ENCODE data around the gene PCSK6.

PCSK6 gene

DNA sequence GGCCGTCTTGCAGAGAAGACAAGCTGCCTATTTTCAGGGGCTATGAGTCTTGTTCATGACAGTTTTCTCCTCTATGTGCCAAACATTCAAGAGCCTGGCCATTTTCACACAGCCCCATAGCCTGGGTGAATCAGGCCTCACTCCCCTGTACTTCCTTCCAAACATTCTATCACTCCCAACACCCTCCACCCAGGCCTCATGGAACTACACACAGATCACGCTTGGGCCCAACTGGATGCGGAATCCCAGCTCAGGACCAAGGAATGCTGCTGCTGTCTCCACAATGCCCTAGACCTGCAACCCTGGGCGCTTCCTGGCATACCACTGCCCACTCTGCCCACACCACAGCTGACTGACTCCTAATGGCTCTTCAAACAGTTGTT, 39.4 kb upstream of the PCSK6 start:
- DNase-seq (no peak), ATAC-seq (ENCODE audit: insufficient read depth, low read depth) (no peak)
- no peak overlapping the region for H2AFZ ChIP-seq (ENCODE audit: low read depth, low read length)
- no peak overlapping the region for H3K4me2 ChIP-seq (ENCODE audit: insufficient read depth, low read length)
- no peaks in the 10 kb centered on the region for H3K9me3 ChIP-seq (ENCODE audit: insufficient read depth, low read length, severe bottlenecking)
- H3K9ac ChIP-seq (ENCODE audit: low read depth, low read length) = no peak overlapping the region
- H3K36me3 ChIP-seq (ENCODE audit: insufficient read depth, low read length) = no peaks in the 10 kb centered on the region
- no peaks in the 10 kb centered on the region for H3K27me3 ChIP-seq (ENCODE audit: insufficient read depth, low read length, poor library complexity)
- no peaks in the 10 kb centered on the region for H3K4me1 ChIP-seq (ENCODE audit: insufficient read depth, low read length)
- no peak overlapping the region for H3K27ac ChIP-seq (ENCODE audit: low read length)
- no peak overlapping the region for H3K4me3 ChIP-seq (ENCODE audit: low read depth in 1 of 2, low read length in 2 of 2)
- TF ChIP-seq EZH2 (IDR thresholded peaks at IDR 0.05; ENCODE audit: borderline replicate concordance, low read depth, low read length, severe bottlenecking) = no peak
- TF ChIP-seq, protein P1, sequence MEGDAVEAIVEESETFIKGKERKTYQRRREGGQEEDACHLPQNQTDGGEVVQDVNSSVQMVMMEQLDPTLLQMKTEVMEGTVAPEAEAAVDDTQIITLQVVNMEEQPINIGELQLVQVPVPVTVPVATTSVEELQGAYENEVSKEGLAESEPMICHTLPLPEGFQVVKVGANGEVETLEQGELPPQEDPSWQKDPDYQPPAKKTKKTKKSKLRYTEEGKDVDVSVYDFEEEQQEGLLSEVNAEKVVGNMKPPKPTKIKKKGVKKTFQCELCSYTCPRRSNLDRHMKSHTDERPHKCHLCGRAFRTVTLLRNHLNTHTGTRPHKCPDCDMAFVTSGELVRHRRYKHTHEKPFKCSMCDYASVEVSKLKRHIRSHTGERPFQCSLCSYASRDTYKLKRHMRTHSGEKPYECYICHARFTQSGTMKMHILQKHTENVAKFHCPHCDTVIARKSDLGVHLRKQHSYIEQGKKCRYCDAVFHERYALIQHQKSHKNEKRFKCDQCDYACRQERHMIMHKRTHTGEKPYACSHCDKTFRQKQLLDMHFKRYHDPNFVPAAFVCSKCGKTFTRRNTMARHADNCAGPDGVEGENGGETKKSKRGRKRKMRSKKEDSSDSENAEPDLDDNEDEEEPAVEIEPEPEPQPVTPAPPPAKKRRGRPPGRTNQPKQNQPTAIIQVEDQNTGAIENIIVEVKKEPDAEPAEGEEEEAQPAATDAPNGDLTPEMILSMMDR (IDR thresholded peaks at IDR 0.05; ENCODE audit: borderline replicate concordance, extremely low read depth, low read length, poor library complexity, severe bottlenecking) = no peak
- no peaks in the 10 kb centered on the region for H3K79me2 ChIP-seq (ENCODE audit: insufficient read depth, low read length)
- H4K20me1 ChIP-seq (ENCODE audit: insufficient read depth, low read length) = no peaks in the 10 kb centered on the region

DNA sequence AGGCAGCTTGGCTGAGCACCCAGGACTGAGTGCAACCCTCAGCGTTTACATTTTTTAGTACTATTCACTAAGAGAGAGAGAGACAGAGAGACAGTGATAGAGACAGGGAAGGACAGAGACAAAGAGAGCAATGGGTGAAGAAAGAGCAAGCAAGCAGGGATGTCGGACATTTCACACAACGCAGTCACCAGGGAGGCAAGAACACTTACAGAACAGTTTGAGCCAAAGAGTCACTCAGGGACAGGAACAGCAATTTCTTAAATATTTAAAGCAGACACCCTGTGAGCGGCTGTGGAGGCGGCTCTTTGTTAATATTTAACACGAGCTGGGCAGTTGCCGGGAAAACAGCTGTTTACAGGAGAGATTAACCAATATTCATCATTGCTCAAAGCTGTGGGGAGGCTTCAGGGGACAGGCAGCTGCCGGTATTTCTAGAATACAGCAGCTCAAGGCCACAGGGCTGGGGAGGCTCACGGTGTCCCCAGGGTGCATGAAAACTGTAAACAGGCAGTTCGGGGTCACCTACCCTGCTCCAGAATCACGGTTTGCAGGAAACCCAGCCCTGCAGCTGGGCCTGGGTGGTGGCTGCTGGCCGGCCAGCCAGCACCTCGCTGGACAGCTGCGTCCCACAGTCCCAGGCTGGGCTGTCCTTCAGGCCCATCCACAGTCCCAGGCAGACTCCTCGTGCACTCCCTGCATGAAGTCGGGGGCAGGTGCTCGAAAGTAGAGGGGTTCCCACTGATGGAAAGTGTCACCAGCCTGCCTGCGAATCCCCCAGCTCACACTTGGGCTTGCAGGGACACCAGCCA, 38.8 kb upstream of the PCSK6 start:
- H3K9me3 ChIP-seq (ENCODE audit: insufficient read depth, low read length, severe bottlenecking) = no peaks in the 10 kb centered on the region
- H3K79me2 ChIP-seq (ENCODE audit: insufficient read depth, low read length) = no peaks in the 10 kb centered on the region
- no peak for DNase-seq
- H3K27ac ChIP-seq (ENCODE audit: low read length) = no peak overlapping the region
- no peaks in the 10 kb centered on the region for H3K4me1 ChIP-seq (ENCODE audit: insufficient read depth, low read length)
- no peak overlapping the region for H3K4me2 ChIP-seq (ENCODE audit: insufficient read depth, low read length)
- no peaks in the 10 kb centered on the region for H3K36me3 ChIP-seq (ENCODE audit: insufficient read depth, low read length)
- no peaks in the 10 kb centered on the region for H3K27me3 ChIP-seq (ENCODE audit: insufficient read depth, low read length, poor library complexity)
- no peak for ATAC-seq (ENCODE audit: insufficient read depth, low read depth)
- no peak overlapping the region for H3K4me3 ChIP-seq (ENCODE audit: low read depth in 1 of 2, low read length in 2 of 2)
- H3K9ac ChIP-seq (ENCODE audit: low read depth, low read length) = no peak overlapping the region
- no peak overlapping the region for H2AFZ ChIP-seq (ENCODE audit: low read depth, low read length)
- H4K20me1 ChIP-seq (ENCODE audit: insufficient read depth, low read length) = no peaks in the 10 kb centered on the region
- no peak for TF ChIP-seq EZH2 (IDR thresholded peaks at IDR 0.05; ENCODE audit: borderline replicate concordance, low read depth, low read length, severe bottlenecking)
- TF ChIP-seq, protein P1 (IDR thresholded peaks at IDR 0.05; ENCODE audit: borderline replicate concordance, extremely low read depth, low read length, poor library complexity, severe bottlenecking) = no peak

DNA sequence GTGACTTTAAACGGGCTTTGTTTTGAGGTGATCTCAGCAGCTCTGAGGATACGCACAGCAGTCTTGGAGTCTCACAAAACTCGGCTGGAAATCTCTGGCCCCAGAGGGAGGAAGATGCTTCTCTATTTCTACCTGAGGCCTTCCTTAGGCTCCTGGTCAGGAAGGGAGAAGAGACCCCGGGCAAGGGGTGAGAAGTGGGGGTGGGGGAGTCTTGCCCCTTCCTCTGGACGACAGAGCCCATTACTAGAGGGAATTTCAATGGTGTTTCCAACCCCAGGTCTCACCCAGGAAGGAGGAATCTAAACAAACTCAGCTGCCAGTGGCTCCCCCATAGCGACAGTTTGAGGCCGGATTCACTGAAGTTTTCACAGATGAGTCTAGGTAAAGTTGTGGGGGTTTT, 37.4 kb upstream of the PCSK6 start:
- H4K20me1 ChIP-seq (ENCODE audit: insufficient read depth, low read length) = no peaks in the 10 kb centered on the region
- ATAC-seq (ENCODE audit: insufficient read depth, low read depth) = no peak
- no peaks in the 10 kb centered on the region for H3K9me3 ChIP-seq (ENCODE audit: insufficient read depth, low read length, severe bottlenecking)
- DNase-seq = no peak
- no peak overlapping the region for H3K4me3 ChIP-seq (ENCODE audit: low read depth in 1 of 2, low read length in 2 of 2)
- no peak overlapping the region for H3K9ac ChIP-seq (ENCODE audit: low read depth, low read length)
- H3K4me2 ChIP-seq (ENCODE audit: insufficient read depth, low read length) = no peak overlapping the region
- H3K4me1 ChIP-seq (ENCODE audit: insufficient read depth, low read length) = peaks cover 4% of the 10 kb centered on the region
- no peaks in the 10 kb centered on the region for H3K79me2 ChIP-seq (ENCODE audit: insufficient read depth, low read length)
- no peak overlapping the region for H3K27ac ChIP-seq (ENCODE audit: low read length)
- H3K36me3 ChIP-seq (ENCODE audit: insufficient read depth, low read length) = no peaks in the 10 kb centered on the region
- H2AFZ ChIP-seq (ENCODE audit: low read depth, low read length) = no peak overlapping the region
- no peaks in the 10 kb centered on the region for H3K27me3 ChIP-seq (ENCODE audit: insufficient read depth, low read length, poor library complexity)
- no peak for TF ChIP-seq EZH2 (IDR thresholded peaks at IDR 0.05; ENCODE audit: borderline replicate concordance, low read depth, low read length, severe bottlenecking)
- TF ChIP-seq, protein P1 (IDR thresholded peaks at IDR 0.05; ENCODE audit: borderline replicate concordance, extremely low read depth, low read length, poor library complexity, severe bottlenecking) = no peak
